Fibroblast of the aortic adventitia (primary cell): ENCODE data around the gene ZNF423. TPM values are rescaled to one million over a fixed set of nuclear protein-coding genes. Genes with fewer than 3 reads are reported as not detected.

Experiments
- DNase-seq: peaks from one replicate; pipeline ENCODE4 v3.0.0-alpha.2; 2010; ENCODE audit warnings: low read depth
- H3K4me3 ChIP-seq: 2 replicates; pipeline ENCODE4 v1.5.1; 2011; ENCODE audit warnings: low read depth, mild to moderate bottlenecking, control low read depth, low read length, moderate library complexity
- total RNA-seq: library from RNA; depleted of rRNA; stranded (reverse); fragments of >200 nt; gene quantifications from 2 replicates; pipeline ENCODE4 v1.2.3, GENCODE V29; 2012; ENCODE audit warnings: low replicate concordance
- TF ChIP-seq, protein P1 (sequence below): IDR thresholded peaks from 2 replicates; pipeline ENCODE4 v1.5.1; 2011; ENCODE audit warnings: mild to moderate bottlenecking, low read length, control low read depth, inconsistent platforms; ENCODE audit not compliant: insufficient read depth

Gene ZNF423
- total RNA-seq, 1 donor, result 13.5 TPM

DNA sequence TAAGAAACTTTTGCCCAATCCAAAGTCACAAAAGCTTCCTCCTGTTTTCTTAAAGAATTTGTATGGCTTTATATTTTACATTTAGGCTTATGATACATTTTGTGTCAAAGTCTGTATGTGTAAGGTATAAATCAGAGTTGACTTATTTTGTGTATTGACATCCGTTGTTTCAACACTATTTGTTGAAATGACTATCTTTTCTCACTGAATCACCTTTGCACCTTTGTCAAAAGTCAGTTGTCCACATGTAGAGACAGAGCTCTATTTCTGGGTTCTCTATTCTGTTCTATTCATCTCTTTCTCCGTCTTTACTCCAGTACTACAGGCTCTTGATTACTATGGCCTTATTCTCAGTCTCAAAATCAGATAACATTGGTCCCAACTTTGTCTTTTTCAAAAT is 409.1 kb downstream of the ZNF423 start:
- DNase-seq, result no peak
- TF ChIP-seq, protein P1, sequence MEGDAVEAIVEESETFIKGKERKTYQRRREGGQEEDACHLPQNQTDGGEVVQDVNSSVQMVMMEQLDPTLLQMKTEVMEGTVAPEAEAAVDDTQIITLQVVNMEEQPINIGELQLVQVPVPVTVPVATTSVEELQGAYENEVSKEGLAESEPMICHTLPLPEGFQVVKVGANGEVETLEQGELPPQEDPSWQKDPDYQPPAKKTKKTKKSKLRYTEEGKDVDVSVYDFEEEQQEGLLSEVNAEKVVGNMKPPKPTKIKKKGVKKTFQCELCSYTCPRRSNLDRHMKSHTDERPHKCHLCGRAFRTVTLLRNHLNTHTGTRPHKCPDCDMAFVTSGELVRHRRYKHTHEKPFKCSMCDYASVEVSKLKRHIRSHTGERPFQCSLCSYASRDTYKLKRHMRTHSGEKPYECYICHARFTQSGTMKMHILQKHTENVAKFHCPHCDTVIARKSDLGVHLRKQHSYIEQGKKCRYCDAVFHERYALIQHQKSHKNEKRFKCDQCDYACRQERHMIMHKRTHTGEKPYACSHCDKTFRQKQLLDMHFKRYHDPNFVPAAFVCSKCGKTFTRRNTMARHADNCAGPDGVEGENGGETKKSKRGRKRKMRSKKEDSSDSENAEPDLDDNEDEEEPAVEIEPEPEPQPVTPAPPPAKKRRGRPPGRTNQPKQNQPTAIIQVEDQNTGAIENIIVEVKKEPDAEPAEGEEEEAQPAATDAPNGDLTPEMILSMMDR, result no peak
- no peak overlapping the region for H3K4me3 ChIP-seq

DNA sequence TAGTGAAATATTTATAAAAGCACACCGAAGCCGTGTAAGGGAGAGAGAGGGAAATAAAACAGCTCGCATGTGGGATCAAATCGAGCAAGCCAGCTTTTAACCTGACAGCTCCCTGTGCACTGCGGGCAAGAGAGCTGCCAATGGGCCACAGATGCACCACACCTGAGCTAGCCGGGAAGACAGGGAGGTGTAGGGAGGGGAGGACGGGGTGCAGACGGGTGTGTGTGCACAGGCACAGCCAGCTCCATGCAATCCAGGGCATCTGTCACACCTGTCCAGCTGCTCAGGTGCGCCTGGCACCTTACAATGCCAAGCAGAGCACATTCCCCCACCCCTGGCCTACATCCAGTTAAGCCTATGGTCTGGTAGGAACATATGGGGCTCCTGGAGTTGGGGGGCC is 412.3 kb downstream of the ZNF423 start:
- DNase-seq, result no peak
- no peak overlapping the region for H3K4me3 ChIP-seq
- TF ChIP-seq, protein P1, result no peak

DNA sequence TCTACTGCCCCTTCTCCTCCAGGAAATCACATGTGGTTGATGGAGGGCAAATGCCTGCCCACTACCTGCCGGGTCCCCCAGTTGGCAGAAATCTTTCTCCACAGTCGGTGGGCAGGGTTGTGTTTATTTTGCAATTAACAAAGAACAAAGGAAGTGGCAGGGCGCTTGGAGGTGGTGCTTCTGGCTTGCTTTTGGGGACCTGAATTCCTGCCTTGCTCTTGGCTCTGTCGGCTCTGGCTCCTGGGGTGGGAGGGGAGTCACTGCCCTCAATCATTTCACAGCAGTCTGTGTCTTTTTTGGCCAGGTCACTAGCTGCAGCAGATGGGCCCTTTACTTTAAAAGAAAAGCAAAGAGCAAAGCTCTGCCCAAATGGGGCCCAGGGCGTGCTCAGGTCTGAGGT is 413.1 kb downstream of the ZNF423 start:
- no peak for DNase-seq
- TF ChIP-seq, protein P1, result no peak
- no peak overlapping the region for H3K4me3 ChIP-seq

DNA sequence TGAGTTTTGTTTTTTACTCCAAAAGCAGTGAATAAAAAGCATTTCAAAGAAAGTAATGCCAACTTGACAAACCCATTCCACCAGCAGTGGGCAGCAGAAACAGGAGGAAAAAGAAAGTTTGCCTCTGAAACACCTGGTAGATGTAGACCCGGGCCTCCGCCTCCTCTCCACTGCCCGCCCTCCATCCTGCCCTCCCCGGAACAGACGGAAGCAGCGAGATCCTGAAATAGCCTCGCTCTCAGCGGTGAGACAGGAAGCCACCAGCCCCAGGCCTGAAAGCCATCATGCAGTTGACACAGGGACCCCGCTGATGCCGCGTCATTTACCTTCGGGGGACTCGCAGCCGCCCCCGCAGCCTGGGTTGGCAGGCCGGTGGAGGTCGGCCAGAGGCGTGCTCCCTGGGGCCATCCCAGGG is 414.5 kb downstream of the ZNF423 start:
- TF ChIP-seq, protein P1, result no peak
- H3K4me3 ChIP-seq, result no peak overlapping the region
- DNase-seq, result no peak

DNA sequence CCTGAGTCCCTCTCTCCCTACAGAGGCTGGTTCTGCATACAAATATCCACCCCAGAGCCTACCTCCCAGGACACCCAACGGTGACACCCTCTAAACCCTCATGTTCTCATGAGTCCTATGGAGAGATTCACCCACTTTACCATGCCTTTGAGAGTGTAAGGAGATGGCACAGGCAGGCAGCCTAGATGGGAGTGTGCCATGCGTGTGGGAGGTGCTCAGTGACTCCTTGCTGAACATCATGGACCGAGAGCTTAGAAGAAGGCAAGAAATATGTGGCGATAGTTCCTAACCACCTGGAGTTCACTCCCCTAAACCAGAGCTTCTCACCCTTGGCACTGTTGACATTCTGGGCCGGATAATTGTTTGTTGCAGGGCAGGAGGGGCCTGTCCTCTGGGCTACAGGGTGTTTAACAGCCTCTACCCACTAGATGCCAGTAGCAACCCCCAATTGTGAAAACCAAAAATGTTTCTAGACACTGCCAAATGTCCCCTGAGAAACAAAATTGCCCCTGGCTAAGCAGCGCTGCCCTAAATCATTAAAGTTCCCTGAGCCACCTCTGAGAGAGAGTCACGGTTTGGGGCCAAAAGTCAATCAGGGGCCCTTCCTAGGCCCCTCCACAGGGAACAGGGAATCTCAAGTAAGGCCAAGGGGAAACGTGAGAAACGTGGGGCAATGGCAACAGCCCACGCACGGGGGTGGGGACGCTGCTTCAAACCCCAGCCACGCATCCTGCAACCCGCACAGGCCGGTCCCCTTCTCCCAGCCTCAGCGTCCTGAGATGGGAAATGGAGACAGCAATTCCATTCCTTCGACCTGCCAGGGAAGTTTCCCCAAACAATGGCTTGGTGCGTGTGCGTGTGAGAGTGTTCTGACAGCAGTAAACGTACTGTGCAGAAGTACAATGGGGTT is 415.5 kb downstream of the ZNF423 start:
- TF ChIP-seq, protein P1, result no peak
- no peak for DNase-seq
- H3K4me3 ChIP-seq, result no peak overlapping the region

DNA sequence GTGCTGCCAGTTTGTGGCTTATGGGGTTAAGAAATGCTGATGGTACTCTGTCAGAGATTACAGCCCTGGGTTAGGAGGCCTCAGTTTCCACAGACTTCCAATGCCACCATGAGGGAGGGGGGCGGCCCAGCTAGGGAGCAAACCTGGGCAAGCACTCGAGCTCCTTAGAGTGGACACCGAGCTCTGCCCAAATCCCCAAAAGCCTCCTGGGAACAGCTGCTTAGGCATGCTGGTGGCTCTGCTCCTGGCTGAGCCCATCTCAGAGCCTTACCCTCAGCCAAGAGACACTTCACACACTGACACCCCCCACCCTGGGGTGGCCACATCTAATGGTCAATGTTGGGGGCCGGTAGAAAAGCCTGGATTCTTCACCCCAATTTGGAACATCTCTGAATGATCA is 416.2 kb downstream of the ZNF423 start:
- H3K4me3 ChIP-seq, result no peak overlapping the region
- DNase-seq, result no peak
- TF ChIP-seq, protein P1, result no peak
